HG03066 (cell line): ENCODE measurements around the gene NDUFC1.
A peak's percentile ranks its signal among the peaks of the same experiment; 100 is the strongest.
"Not testable (repeated sequence)": the region's sequence is repeated elsewhere in the genome, so short reads cannot be mapped to it uniquely, and the experiment has no call there.

Experiments
- ATAC-seq: cut with Tn5 transposase; IDR thresholded peaks from one replicate; pipeline ENCODE4 v1.9.1; 2021; ENCODE audit warnings: low read depth; ENCODE audit not compliant: unreplicated experiment

The NDUFC1 gene

DNA sequence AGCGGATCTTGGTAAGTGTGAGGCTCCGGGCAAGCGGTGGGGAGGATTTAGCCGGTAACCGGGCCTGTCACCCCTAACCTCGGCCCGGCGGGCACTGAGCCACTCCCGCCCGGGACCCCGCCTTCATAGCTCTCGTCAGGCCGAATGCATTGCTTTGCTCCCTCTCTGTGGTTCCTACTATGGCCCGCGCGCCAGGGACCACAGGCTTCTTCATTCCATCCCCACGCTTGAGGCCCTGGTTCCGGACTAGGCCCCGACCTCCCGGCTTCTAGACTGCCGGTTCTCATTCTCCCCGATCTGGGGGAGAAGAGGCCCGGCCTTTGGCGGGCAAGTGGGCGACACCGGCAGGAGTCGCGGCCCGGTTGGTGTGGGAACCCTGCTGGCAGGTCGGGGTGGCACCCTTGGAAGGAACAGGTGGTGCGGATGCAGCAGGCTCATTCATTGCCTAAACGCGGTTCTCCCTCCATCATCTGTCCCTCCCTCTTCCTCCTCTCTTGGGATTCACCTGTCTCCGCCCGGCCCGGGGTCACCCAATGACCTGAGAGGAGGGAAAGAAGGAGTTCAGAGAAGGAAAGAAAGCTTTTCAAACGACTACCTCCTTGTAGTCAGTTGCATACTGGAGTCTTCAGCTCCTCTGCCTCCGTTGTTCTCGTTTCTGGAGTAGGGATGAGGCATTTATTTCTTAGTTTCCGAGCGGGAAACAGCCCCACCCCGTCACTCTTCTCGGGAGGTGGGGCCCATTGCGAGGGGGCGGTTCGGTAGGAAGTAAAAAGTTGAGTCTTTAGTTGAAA, at the start of gene NDUFC1:
TSS of gene NDUFC1 (minus strand) at position 657 of the 791 bp plus-strand sequence. CDS start 6,679 bp downstream, outside the sequence.
- ATAC-seq, result peak; percentile 40

DNA sequence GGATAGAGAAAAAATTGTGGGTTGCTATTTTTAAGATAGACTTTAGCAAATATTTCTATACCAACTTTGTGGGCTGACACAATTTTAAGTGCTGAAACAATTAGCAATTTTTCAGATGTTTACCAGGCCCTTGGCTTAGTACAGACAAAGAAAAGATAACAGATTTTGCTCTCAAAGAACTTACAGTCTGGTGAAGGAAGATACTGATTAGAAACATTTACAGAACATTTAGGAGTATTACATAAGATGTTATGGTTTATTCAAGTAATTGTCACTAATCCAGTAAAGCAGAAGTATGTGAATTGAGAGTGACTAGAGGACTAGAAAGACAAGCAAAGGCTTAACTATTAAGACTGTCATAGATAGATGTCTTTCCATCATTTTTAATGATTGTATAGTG, 35.3 kb upstream of the NDUFC1 start:
- ATAC-seq, result no peak

DNA sequence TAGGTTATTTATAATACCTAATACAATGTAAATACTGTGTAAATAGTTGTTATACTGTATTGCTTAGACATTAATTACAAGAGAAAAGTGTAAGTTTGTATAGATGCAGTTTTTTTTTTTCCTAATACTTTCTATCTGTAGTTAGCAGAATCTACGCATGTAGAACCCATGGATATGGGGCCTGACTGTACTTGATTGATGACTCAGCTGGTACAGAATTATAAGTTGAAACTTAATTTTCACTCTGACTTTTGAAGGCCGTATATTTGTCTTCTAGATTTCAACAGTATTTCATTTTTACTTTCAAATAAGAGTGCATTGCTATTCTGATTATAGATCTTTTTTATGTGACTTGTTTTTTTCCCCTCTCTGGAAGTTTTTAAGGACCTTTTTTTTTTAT, 30.8 kb upstream of the NDUFC1 start:
- ATAC-seq, result no peak

DNA sequence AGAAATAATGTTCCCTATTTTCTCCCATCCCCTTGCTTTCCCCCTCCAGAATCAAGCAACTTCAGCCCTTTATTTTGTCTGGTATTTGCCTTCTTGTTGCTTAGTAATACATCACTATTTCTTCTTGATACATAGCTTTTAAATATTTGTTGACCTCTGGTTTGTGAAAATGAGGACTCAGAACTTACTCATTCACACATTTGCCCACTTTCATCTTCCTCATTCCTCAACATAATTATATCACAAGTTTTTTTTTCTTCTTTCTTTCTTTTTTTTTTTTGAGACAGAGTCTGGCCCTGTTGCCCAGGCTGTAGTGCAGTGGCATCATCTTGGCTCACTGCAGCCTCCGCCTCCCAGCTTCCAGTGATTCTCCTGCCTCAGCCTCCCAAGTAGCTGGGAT, 28.9 kb upstream of the NDUFC1 start:
- ATAC-seq, result no peak

DNA sequence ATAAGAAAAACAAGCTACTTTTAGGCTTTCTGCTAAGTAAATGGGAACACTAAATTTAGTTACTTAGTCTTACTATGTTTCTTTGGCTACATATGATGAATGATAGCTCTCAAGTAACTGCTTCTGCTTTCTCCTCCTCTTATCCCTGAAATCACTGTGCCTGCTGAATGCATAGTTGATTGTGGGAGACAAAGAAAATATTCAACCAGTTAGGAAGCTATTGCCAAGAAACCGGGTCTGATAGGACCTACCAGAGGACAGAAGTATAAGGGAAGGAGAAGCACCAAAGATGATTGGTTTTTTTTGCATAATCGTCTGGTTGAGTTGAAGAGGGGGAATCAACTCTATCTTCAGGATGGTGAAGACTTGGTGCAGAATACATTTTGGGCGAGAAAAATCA, 28.0 kb upstream of the NDUFC1 start:
- no peak for ATAC-seq

DNA sequence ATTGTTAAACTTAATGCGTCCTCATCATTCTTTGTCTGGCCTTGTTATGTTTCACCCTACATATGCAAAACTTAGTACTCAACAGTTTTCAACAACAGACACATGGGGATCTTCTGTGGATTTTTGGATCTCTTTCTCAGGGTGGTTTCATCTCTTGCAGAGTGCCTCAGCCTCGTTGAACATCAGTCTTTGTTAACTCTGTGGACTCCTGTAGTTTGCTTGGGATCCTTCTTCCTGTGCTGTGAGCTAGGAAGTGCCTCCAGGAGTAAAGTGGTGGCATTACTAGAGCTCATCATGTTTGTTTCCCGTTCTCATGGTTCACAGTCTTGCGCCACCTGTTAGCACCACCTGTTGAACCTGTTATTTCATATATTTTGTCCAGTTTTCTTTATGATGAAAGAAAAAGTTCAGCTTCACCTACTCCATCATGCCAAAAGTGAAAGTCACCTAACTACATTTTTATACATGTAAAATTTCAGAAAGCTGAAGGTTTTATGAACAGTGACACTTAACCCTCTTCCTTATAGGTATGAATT, 27.5 kb upstream of the NDUFC1 start:
- ATAC-seq, result no peak

DNA sequence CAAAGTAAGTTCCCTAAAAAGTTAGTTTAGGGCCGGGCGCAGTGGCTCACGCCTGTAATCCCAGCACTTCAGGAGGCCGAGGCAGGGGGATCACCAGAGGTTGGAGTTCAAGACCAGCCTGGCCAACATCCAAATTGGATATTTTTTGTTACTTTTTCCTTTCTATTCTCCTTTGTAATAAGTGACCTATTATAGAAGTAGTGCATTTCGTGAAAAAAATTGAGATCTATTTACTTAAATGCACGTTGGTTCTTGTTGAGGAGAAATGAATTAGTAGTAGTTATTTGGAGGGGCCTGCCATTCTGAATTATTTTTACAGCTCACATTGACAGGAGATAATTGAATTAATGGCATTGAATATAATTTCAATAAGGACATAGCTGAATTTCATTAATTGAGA, 22.3 kb upstream of the NDUFC1 start:
- ATAC-seq, result no peak

DNA sequence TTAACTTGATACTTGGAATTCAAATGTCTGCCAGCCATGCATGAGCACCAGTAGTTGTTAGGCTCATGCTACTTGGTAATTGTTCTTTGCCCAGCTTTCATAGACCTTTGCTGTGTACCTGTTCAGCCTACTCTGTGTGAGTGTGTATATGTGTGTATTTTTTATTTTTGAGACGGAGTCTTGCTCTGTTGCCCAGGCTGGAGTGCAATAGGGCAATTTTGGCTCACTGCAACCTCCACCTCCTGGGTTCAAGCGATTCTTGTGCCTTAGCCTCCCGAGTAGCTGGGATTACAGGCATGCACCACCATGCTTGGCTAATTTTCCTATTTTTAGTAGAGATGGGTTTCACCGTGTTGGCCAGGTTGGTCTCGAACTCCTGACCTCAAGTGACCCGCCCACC, 20.3 kb upstream of the NDUFC1 start:
- not testable (repeated sequence) for ATAC-seq

DNA sequence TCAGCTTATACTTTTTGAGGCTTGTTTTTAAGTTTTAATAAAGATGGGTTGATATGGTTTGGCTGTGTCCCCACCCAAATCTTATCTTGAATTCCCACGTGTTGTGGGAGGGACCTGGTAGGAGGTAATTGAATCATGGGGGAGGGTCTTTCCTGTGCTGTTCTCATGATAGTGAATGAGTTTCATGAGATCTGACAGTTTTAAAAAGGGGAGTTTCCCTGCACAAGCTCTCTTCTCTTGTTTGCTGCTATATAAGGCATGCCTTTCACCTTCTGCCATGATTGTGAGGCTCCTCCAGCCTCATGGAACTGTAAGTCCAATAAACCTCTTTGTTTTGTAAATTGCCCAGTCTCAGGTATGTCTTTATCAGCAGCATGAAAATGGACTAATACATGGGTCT, 19.8 kb upstream of the NDUFC1 start:
- ATAC-seq, result not testable (repeated sequence)

DNA sequence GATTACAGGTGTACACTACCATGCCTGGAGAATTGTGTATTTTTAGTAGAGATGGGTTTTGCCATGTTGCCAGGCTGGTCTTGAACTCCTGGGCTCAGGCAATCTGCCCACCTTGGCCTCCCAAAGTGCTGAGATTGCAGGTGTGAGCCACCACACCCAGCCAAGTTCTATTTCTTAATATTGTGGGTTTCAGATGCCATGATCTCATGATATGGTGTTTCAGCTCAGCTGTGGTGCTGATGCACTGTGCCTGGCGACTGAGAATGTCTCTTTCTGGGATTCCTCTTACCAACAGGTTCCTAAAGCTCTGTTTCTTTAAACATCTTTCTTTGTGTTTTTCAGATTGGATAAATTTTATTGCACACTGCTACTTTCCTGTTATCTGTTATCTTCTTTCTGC, 17.3 kb upstream of the NDUFC1 start:
- ATAC-seq, result no peak

DNA sequence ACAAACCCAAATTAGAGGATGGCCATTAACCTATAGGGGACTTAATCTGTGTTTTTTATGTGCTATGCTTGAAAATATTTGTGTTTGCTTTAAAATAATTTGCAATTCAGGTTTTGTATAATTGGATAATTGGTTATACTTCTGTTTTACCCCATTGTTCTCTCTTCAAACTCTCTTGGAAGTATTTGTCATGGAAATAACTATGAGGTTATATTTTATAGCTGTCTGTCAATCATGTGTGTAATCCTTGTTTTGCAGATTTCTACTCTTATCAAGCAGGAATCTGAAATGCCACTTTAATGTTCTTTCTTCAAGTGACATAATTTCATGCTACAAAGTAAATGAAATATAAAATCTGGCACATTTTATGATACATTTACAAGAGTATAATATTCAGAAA, 15.4 kb upstream of the NDUFC1 start:
- no peak for ATAC-seq

DNA sequence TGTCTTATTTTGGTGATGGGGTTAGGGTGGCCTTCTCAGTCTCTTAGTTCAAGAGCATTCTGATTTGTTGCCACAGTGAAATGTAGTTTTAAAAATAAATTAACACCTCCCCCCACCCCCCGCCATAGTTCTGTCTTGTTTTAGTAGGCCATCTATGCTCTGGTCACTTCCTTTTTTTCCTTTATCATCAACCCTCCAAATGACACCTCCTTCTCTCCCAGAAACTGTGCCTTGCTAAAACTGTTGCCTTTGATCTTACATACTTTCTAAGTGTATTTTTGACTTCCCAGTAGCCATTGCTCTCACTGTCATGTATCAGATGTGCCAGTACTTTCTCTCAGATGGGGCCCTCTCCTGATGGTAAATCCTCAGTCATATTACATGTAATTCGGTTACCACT, 14.5 kb upstream of the NDUFC1 start:
- no peak for ATAC-seq

DNA sequence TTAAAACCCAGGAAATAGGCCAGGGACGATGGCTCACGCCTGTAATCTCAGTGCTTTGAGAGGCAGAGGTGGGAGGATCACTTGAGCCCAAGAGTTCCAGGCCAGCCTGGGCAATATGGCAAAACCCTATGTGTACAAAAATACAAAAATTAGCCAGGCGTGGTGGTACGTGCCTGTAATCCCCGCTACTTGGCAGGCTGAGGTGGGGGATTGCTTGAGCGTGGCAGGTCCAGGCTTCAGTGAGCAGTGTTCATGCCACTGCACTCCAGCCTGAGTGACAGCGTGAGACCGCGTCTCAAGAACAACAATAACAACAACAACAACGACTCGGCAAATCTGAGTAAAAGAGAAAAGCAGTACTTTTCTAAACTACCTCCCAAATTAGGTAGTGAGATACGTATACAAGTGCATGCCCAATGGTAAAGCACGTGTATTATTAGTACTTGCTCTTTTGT, 13.0 kb upstream of the NDUFC1 start:
- no peak for ATAC-seq

DNA sequence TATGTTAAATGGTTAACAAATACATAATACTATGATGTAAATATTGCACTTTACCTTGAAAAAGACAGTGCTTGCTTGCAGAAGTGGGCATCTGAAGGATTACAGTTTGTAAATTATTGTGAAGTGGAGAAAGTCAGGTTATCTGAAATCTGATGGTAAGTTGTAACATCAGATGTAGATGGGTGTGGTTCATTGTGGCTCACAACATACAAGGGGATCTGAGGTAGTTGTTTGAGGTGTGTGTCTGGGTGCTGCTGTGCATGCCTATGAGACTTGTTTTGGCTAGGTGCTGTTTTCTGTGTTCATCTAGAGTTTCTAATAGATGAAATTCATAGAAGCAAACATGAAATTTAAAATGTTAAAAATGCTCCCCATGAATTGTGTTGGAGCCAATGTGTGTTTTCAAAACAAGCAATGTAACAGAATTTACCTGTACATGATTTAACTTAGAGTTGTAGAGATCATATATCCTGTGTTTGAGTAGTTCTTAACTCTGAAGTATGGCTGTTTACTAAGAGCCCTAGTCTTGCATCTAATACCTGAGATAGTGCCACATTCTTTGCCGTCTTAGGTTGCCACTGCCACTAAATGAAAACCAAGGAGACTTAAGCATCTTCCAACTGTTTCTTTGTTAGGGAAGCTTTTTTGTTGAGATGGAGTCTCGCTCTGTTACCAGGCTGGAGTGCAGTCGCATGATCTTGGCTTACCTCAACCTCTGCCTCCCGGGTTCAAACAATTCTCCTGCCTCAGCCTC, 11.9 kb upstream of the NDUFC1 start:
- ATAC-seq, result no peak

DNA sequence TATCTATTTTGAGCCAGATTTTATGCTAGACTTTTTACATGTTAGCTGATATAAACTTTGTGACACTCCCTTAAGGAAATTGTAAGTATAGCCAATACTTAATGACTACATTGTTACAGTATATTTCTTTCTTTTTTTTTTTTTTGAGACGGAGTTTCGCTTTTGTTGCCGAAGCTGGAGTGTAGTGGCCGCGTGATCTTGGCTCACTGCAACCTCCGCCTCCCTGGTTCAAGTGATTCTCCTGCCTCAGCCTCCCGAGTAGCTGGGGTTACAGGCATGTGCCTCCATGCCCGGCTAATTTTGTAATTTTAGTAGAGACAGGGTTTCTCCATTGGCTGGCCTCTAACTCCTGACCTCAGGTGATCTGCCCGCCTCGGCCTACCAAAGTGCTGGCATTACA, 11.1 kb upstream of the NDUFC1 start:
- ATAC-seq, result not testable (repeated sequence)

DNA sequence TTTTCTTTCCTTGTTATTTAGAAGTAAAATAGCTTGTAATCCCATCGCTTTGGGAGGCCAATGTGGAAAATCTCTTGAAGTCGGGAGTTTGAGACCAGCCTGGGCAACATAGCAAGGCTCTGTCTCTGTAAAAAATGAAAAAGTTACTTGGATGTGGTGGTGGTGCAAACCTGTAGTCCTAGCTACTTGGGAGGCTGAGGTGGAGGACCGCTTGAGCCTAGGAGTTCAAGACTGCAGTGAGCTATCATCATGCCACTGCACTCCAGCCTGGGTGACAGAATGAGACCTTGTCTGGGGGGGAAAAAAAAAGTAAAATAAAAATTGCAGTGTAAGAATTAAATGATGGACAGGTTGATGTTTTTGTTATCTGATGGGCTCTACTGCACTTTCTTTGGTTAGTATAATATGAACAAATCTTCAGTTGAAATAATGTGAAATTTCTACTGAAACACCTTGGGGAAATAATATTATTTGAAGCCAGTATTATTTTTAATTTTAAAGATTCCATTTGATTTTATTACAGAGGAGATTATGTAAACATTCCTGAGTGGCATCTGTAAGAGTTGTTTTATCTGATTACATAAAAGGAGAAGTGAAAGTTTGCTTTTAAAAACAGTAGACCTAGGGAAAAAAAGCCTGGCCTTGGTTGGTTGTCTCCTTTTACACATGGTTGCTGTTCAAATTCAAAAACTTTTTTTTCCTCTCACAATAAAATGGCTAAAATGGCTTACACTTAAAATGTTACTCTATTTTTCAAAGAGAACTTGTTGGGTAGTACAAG, 10.5 kb upstream of the NDUFC1 start:
- ATAC-seq, result no peak

DNA sequence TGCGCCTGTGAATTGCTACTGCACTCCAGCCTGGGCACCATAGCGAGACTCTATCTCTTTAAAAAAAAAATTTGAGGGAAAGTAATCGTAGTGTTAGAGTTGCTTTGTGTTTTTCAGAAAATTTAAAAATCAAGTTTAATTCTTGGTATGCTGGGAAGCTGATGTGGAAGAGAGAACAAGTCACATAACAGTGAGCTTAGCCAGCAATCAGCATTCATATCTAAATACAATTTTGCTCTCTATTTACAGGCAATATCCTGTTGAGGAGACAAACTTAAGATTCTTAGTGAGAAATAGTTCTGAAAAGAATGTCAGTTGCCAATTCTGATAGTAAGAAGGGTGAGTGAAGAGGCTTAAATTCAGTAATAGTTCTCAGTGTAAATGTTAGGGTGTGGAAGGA, 9.6 kb upstream of the NDUFC1 start:
- ATAC-seq, result no peak

DNA sequence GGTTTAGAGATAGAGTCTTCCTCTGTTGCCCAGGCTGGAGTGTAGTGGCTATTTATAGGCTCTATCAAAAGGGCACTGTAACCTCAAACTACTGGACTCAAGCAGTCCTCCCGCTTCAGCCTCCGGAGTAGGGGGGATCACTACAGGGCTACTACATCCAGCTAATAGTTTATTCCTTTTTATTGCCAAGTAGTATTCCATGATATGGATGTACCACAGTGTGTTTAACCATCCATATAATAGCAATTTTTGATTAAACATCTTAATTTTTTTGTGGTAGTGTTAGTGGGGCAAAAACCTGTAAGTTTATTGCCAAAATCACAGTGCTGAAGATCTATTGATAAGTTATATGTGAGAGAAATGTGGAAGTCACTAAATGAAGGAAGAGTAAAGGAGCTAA, 2.6 kb upstream of the NDUFC1 start:
- ATAC-seq, result no peak

DNA sequence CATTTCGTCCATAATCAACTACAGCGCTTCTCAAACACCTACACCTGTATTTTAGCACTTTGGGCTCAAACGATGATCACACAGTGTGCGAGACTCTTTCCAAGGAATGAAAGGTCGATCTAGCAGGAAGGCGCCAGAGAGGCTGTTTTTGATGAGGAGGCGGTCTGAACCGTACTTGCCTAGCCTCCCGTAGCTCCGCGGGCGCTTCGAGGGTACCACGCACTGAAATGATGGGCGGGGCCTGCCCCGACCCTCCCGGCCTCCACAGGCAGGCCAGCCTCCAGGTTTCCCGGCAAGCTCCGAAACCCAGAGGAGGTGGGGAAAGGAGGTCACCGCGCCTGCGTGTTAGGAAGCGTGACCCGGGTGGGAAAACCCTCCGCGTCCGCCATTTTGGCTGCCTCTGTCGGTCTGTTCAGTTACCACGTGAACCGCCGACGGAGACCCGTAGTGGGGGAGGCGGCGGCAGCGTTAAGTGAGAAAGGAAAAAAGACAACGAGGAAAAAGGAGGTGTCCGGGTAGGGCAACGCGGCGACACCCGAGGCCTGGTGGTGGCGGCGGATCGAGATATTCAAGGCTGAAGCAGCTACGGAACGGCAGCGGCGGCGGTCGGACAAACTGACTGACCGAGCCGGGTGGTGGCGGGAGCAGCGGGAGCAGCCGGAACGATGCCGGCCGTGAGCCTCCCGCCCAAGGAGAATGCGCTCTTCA, 1.0 kb downstream of the NDUFC1 start, which contains the start of gene NAA15:
TSS of gene NAA15 (plus strand) at position 393 of the 708 bp plus-strand sequence. CDS start at position 666, 273 bp downstream.
- ATAC-seq, result peak; percentile 84
